IMR-90 (cell line): Measurements from ENCODE around the gene DRD3. TPM values are rescaled to one million over a fixed set of nuclear protein-coding genes. Genes with fewer than 3 reads are reported as not detected.

Experiments
- ATAC-seq: fragments of 200-7000 bp; cut with Tn5 transposase; 2 replicates; pipeline ENCODE4 v1.9.1; 2020; ENCODE audit warnings: low read depth, mild to moderate bottlenecking, moderate library complexity
- BruUV-seq: library from RNA; stranded (reverse); fragments of 400-500 nt; replicated peaks from 2 replicates; lab custom pipeline; 2021; lab: Mats Ljungman, UMichigan
- CTCF ChIA-PET: fragments of 300-600 bp; formaldehyde crosslinking; extraction: SDS; loops from one replicate; lab custom pipeline; 2021; ENCODE audit warnings: antibody characterized with exemption; lab: Yijun Ruan, JAX
- POLR2A ChIA-PET: fragments of 300-600 bp; sonication (Branson Sonifier 250); formaldehyde crosslinking; loops from one replicate; lab custom pipeline; 2022; ENCODE audit warnings: antibody characterized with exemption; ENCODE audit not compliant: unreplicated experiment; lab: Charles Lee
- DNase-seq: peaks from one replicate; pipeline ENCODE4 v3.0.0; 2013
- H2AFZ ChIP-seq: replicated peaks from 2 replicates; pipeline ENCODE3; 2013; ENCODE audit warnings: low read length, mild to moderate bottlenecking; ENCODE audit not compliant: poor library complexity
- H2AK5ac ChIP-seq: 2 replicates; pipeline ENCODE4 v1.6.1; 2013; ENCODE audit warnings: low read depth, low read length, inconsistent platforms
- H2AK9ac ChIP-seq: replicated peaks from 2 replicates; pipeline ENCODE3; 2013; ENCODE audit warnings: mild to moderate bottlenecking, low read depth, low read length, moderate library complexity; ENCODE audit not compliant: poor library complexity
- H2BK120ac ChIP-seq: 2 replicates; pipeline ENCODE4 v1.6.1; 2013; ENCODE audit warnings: low read depth, low read length, inconsistent platforms
- H2BK15ac ChIP-seq: 3 replicates; pipeline ENCODE4 v1.6.1; 2013; ENCODE audit warnings: low read depth, low read length, inconsistent platforms
- H2BK20ac ChIP-seq: 2 replicates; pipeline ENCODE4 v1.6.1; 2013; ENCODE audit warnings: low read depth, mild to moderate bottlenecking, inconsistent platforms, low read length, moderate library complexity
- H2BK5ac ChIP-seq: 2 replicates; pipeline ENCODE4 v1.6.1; 2013; ENCODE audit warnings: mild to moderate bottlenecking, low read depth, low read length, inconsistent platforms; ENCODE audit not compliant: poor library complexity, severe bottlenecking
- H3K14ac ChIP-seq: replicated peaks from 2 replicates; pipeline ENCODE4 v1.6.1; 2013; ENCODE audit warnings: low read depth, low read length, inconsistent platforms
- H3K18ac ChIP-seq: 2 replicates; pipeline ENCODE4 v1.6.1; 2013; ENCODE audit warnings: low read depth, low read length, control low read depth
- H3K23ac ChIP-seq: 2 replicates; pipeline ENCODE4 v1.6.1; 2013; ENCODE audit warnings: low read depth, low read length, inconsistent platforms
- H3K27ac ChIP-seq: 2 replicates; pipeline ENCODE4 v1.5.1; 2013; ENCODE audit warnings: mild to moderate bottlenecking, control low read depth, low read length; ENCODE audit not compliant: insufficient read depth
- H3K27me3 ChIP-seq: 2 replicates; pipeline ENCODE4 v1.6.1; 2013; ENCODE audit warnings: low read length; ENCODE audit not compliant: control insufficient read depth, insufficient read depth
- H3K36me3 ChIP-seq: 2 replicates; pipeline ENCODE4 v1.6.1; 2013; ENCODE audit warnings: low read length, mixed read lengths; ENCODE audit not compliant: control insufficient read depth, insufficient read depth
- H3K4ac ChIP-seq: 2 replicates; pipeline ENCODE4 v1.6.1; 2013; ENCODE audit warnings: low read depth, low read length, inconsistent platforms
- H3K4me1 ChIP-seq: 2 replicates; pipeline ENCODE4 v1.6.1; 2013; ENCODE audit warnings: low read length, mixed read lengths; ENCODE audit not compliant: control insufficient read depth, insufficient read depth
- H3K4me2 ChIP-seq: 2 replicates; pipeline ENCODE4 v1.6.1; 2013; ENCODE audit warnings: low read depth, mild to moderate bottlenecking, control low read depth, low read length, moderate library complexity
- H3K4me3 ChIP-seq: 2 replicates; pipeline ENCODE4 v1.5.1; 2013; ENCODE audit warnings: low read depth, mild to moderate bottlenecking, control low read depth, low read length, moderate library complexity; ENCODE audit not compliant: insufficient read depth
- H3K56ac ChIP-seq: 2 replicates; pipeline ENCODE4 v1.6.1; 2013; ENCODE audit warnings: low read length, inconsistent platforms; ENCODE audit not compliant: insufficient read depth; ENCODE audit errors: extremely low read depth
- H3K79me1 ChIP-seq, 2 experiments: 2 replicates each; pipeline ENCODE4 v1.6.1; 2013; ENCODE audit warnings: low read length in 2 of 2, inconsistent platforms in 1 of 2, low read depth in 1 of 2
- H3K9ac ChIP-seq: 2 replicates; pipeline ENCODE4 v1.6.1; 2013; ENCODE audit warnings: low read depth, low read length, control low read depth
- H3K9me1 ChIP-seq: 2 replicates; pipeline ENCODE4 v1.6.1; 2013; ENCODE audit warnings: low read length, inconsistent platforms; ENCODE audit not compliant: insufficient read depth
- H3K9me3 ChIP-seq: 2 replicates; pipeline ENCODE4 v1.6.1; 2013; ENCODE audit warnings: low read length; ENCODE audit not compliant: control insufficient read depth, insufficient read depth
- H4K20me1 ChIP-seq: 2 replicates; pipeline ENCODE4 v1.6.1; 2013; ENCODE audit warnings: low read length, inconsistent platforms; ENCODE audit not compliant: insufficient read depth
- H4K5ac ChIP-seq: 2 replicates; pipeline ENCODE4 v1.6.1; 2013; ENCODE audit warnings: mild to moderate bottlenecking, low read depth, low read length, control low read depth
- H4K8ac ChIP-seq, 2 experiments: 2 replicates each; pipeline ENCODE4 v1.6.1; 2013; ENCODE audit warnings: low read depth in 2 of 2, low read length in 2 of 2, control low read depth in 1 of 2, inconsistent platforms in 1 of 2
- H4K91ac ChIP-seq: 2 replicates; pipeline ENCODE4 v1.6.1; 2013; ENCODE audit warnings: low read depth, low read length, inconsistent platforms; ENCODE audit not compliant: insufficient read depth
- BHLHE40 ChIP-seq: fragments of 150-350 bp; IDR thresholded peaks from 2 replicates; pipeline ENCODE4 v1.6.1; 2016; ENCODE audit warnings: mild to moderate bottlenecking, low read depth, low read length
- CEBPB ChIP-seq: IDR thresholded peaks from 2 replicates; pipeline ENCODE4 v1.6.1; 2012; ENCODE audit warnings: low read depth, low read length, improper control_type of control experiment
- CHD1 ChIP-seq: IDR thresholded peaks from 2 replicates; pipeline ENCODE4 v1.6.1; 2012; ENCODE audit warnings: low read depth, low read length, improper control_type of control experiment
- CTCF ChIP-seq: conservative IDR thresholded peaks from 2 replicates; pipeline ENCODE4 v1.5.1; 2012; ENCODE audit warnings: mild to moderate bottlenecking, low read depth, low read length, improper control_type of control experiment
- ELK1 ChIP-seq: fragments of 150-350 bp; IDR thresholded peaks from 2 replicates; pipeline ENCODE4 v1.6.1; 2016; ENCODE audit warnings: low read depth, mild to moderate bottlenecking, low read length, moderate library complexity, borderline replicate concordance
- FOS ChIP-seq: fragments of 150-350 bp; IDR thresholded peaks from 2 replicates; pipeline ENCODE4 v1.6.1; 2016; ENCODE audit warnings: low read depth, low read length
- MAFK ChIP-seq: IDR thresholded peaks from 2 replicates; pipeline ENCODE4 v1.6.1; 2012; ENCODE audit warnings: low read depth, low read length, improper control_type of control experiment
- MAZ ChIP-seq: IDR thresholded peaks from 2 replicates; pipeline ENCODE4 v1.6.1; 2012; ENCODE audit warnings: low read depth, mild to moderate bottlenecking, low read length, improper control_type of control experiment, moderate library complexity, borderline replicate concordance
- MXI1 ChIP-seq: IDR thresholded peaks from 2 replicates; pipeline ENCODE4 v1.6.1; 2012; ENCODE audit warnings: low read depth, mild to moderate bottlenecking, low read length, moderate library complexity, borderline replicate concordance
- NFE2L2 ChIP-seq: fragments of 150-350 bp; IDR thresholded peaks from 2 replicates; pipeline ENCODE4 v1.6.1; 2016; ENCODE audit warnings: low read depth, mild to moderate bottlenecking, low read length
- POLR2A ChIP-seq: IDR thresholded peaks from 2 replicates; pipeline ENCODE4 v1.6.1; 2012; ENCODE audit warnings: mild to moderate bottlenecking, low read depth, low read length
- RAD21 ChIP-seq: IDR thresholded peaks from 2 replicates; pipeline ENCODE4 v1.6.1; 2012; ENCODE audit warnings: low read length, improper control_type of control experiment
- RCOR1 ChIP-seq: IDR thresholded peaks from 2 replicates; pipeline ENCODE4 v1.6.1; 2012; ENCODE audit warnings: mild to moderate bottlenecking, low read length, improper control_type of control experiment; ENCODE audit not compliant: insufficient replicate concordance
- RFX5 ChIP-seq: IDR thresholded peaks from 2 replicates; pipeline ENCODE4 v1.8.0; 2012; ENCODE audit warnings: low read depth, mild to moderate bottlenecking, low read length, moderate library complexity
- SMC3 ChIP-seq: fragments of 150-350 bp; IDR thresholded peaks from 2 replicates; pipeline ENCODE4 v1.6.1; 2016; ENCODE audit warnings: low read depth, mild to moderate bottlenecking, antibody characterized with exemption, low read length, moderate library complexity
- USF2 ChIP-seq: fragments of 150-350 bp; IDR thresholded peaks from 2 replicates; pipeline ENCODE4 v1.6.1; 2017; ENCODE audit warnings: mild to moderate bottlenecking, antibody characterized with exemption, low read length, low read depth
- dilution Hi-C: fragments of 300-500 bp; cut with HindIII; formaldehyde crosslinking; loops from one replicate; pipeline ENCODE4 v1.14.3; 2018; ENCODE audit warnings: low sequenced_read_pairs; ENCODE audit not compliant: unreplicated experiment
- in situ Hi-C: fragments of 300-500 bp; cut with MboI; formaldehyde crosslinking; loops from 3 replicates; pipeline ENCODE4 v1.14.3; 2019; ENCODE audit warnings: low sequenced_read_pairs, inconsistent platforms, mixed read lengths
- intact Hi-C: fragments of 100-400 bp; cut with micrococcal nuclease; formaldehyde crosslinking; loops from 2 replicates; pipeline ENCODE4 v1.10.0; 2022
- polyA plus RNA-seq, 3 experiments: library from polyadenylated mRNA; depleted of rRNA; stranded (reverse); fragments of >200 nt; gene quantifications; 2 replicates each; pipeline ENCODE4 v1.2.3, GENCODE V29; 2012; ENCODE audit warnings: low replicate concordance in 1 of 3
- total RNA-seq: library from RNA; depleted of rRNA; stranded (reverse); fragments of >200 nt; gene quantifications from 2 replicates; pipeline ENCODE4 v1.2.3, GENCODE V29; 2012

DRD3 gene
- total and polyA plus RNA-seq, 2 of the 4 experiments (the other 2 are of a cell fraction) = not detected

- ChIA-PET CTCF (no interaction called here), POLR2A (no interaction called here)
- Histone ChIP-seq H3K23ac (no peak overlapping the region), H3K4me2 (no peak overlapping the region), H3K79me1 (no peaks in the 10 kb centered on the region), H2BK20ac (no peak overlapping the region), H3K4ac (no peak overlapping the region), H3K9me1 (no peaks in the 10 kb centered on the region), H3K27me3 (peaks cover 4% of the 10 kb centered on the region), H3K36me3 (no peaks in the 10 kb centered on the region), H2BK120ac (no peak overlapping the region), H3K56ac (no peak overlapping the region), H2AK5ac (no peak overlapping the region), H3K27ac (no peak overlapping the region), H3K4me3 (no peak overlapping the region), H2AK9ac (no peak overlapping the region), H3K9me3 (no peaks in the 10 kb centered on the region), H3K9ac (no peak overlapping the region), H2AFZ (no peak overlapping the region), H3K18ac (no peak overlapping the region), H2BK5ac (no peak overlapping the region), H4K8ac (no peak overlapping the region), H3K4me1 (no peaks in the 10 kb centered on the region), H3K14ac (no peak overlapping the region), H4K20me1 (no peaks in the 10 kb centered on the region), H4K91ac (no peak overlapping the region), H2BK15ac (no peak overlapping the region), H4K5ac (no peak overlapping the region)
- in situ Hi-C loops (no loop called here), dilution Hi-C loops (no loop called here), intact Hi-C loops (no loop called here)
- no peak for ATAC-seq
- DNase-seq = no peak
- no TSS peak for BruUV-seq
- no peak for TF ChIP-seq FOS
- TF ChIP-seq CEBPB = no peak
- no peak for TF ChIP-seq POLR2A
- TF ChIP-seq ELK1 = no peak
- TF ChIP-seq RFX5 = no peak
- no peak for TF ChIP-seq MXI1
- TF ChIP-seq NFE2L2 = no peak
- TF ChIP-seq CTCF = no peak
- no peak for TF ChIP-seq USF2
- TF ChIP-seq CHD1 = no peak
- no peak for TF ChIP-seq SMC3
- no peak for TF ChIP-seq RCOR1
- no peak for TF ChIP-seq MAZ
- TF ChIP-seq MAFK = no peak
- TF ChIP-seq BHLHE40 = no peak
- TF ChIP-seq RAD21 = no peak
Measured at GRCh38 chr3:114176890-114177289, 2.0 kb downstream of the DRD3 start.
